Uterus (tissue), 4 donors: ENCODE measurements around the gene PTPRQ. TPM values are rescaled to one million over a fixed set of nuclear protein-coding genes. Genes with fewer than 3 reads are reported as not detected.

Experiments used
- DNase-seq, 2 donors: peaks; one replicate each; pipeline ENCODE4 v3.0.0-alpha.2; 2019 to 2020
- H3K27ac ChIP-seq, 2 donors: fragments of 200-600 bp; sonication (generic); 1 replicate in 1 of 2; 2 replicates in 1 of 2; pipeline ENCODE4 v1.5.1; 2016 to 2018
- H3K27me3 ChIP-seq, 2 donors: fragments of 200-600 bp; sonication (generic); one replicate each; pipeline ENCODE4 v1.5.1; 2018 to 2019; ENCODE audit warnings: control low read depth in 1 of 2
- H3K36me3 ChIP-seq, 2 donors: fragments of 200-600 bp; sonication (generic); one replicate each; pipeline ENCODE4 v1.5.1; 2019; ENCODE audit warnings: control low read depth in 1 of 2
- H3K4me1 ChIP-seq, 2 donors: fragments of 200-600 bp; sonication (generic); one replicate each; pipeline ENCODE4 v1.5.1; 2018 to 2019; ENCODE audit warnings: control low read depth in 1 of 2
- H3K4me3 ChIP-seq, 2 donors: fragments of 200-600 bp; sonication (generic); 1 replicate in 1 of 2; 2 replicates in 1 of 2; pipeline ENCODE4 v1.5.1; 2018 to 2019; ENCODE audit warnings: mild to moderate bottlenecking in 1 of 2
- H3K9me3 ChIP-seq, 2 donors: fragments of 200-600 bp; sonication (generic); one replicate each; pipeline ENCODE4 v1.5.1; 2019; ENCODE audit warnings: control low read depth in 1 of 2
- POLR2A ChIP-seq, 2 donors: fragments of 450-650 bp; IDR thresholded peaks; one replicate each; pipeline ENCODE4 v1.6.1; 2016; ENCODE audit warnings: antibody characterized with exemption in 2 of 2, mild to moderate bottlenecking in 1 of 2, moderate library complexity in 1 of 2
- intact Hi-C: fragments of 100-400 bp; cut with DNase I; formaldehyde crosslinking; loops from one replicate; pipeline ENCODE4 v1.15.1; 2023; ENCODE audit warnings: low total_unique reads
- total RNA-seq, 4 donors: library from RNA; depleted of rRNA in 3 of 4; stranded (reverse); fragments of >200 nt in 3 of 4; gene quantifications; one replicate each; pipeline versions ENCODE4 v1.1.0 to v1.2.4, GENCODE V29; 2014 to 2023
- TF ChIP-seq, protein P1 (sequence below), 4 experiments: fragments of 200-600 bp in 2 of 4; fragments of 450-650 bp in 2 of 4; sonication (generic) in 2 of 4; IDR thresholded peaks; one replicate each; pipeline ENCODE4 v1.5.1; 2016 to 2019; ENCODE audit warnings: antibody characterized with exemption in 4 of 4, mild to moderate bottlenecking in 2 of 4, moderate library complexity in 1 of 4
- donor health status: DM: yes; HTN: yes; CAD: no.

The PTPRQ gene
- total RNA-seq, 4 donors from 2014 or later: 0.29 to 1.3 (median 1.0) TPM; not detected in 1

DNA sequence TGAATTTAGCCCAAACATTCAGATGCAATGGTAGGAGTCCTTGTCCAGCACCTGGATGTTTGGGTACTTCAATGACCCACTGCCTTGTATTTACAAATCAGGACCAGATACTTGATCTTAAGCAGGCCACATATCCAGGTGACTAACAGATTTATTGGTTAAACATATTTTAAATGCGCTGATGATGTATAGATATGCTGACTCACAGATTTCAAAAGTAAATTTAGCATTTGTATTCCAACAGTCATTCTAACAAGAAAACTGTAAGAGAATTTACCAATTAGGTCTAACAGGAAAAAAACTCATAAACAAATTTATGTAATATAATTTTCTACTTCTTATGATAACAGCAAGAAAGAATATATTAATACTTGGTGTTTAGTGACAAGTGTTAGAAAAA, 234.0 kb downstream of the PTPRQ start:
- no peak overlapping the region for H3K4me3 ChIP-seq
- no peaks in the 10 kb centered on the region for H3K4me1 ChIP-seq
- intact Hi-C loops: no loop called here
- no peak for DNase-seq
- no peaks in the 10 kb centered on the region for H3K9me3 ChIP-seq
- H3K36me3 ChIP-seq: no peaks in the 10 kb centered on the region
- H3K27me3 ChIP-seq: no peaks in the 10 kb centered on the region
- H3K27ac ChIP-seq: no peak overlapping the region
- TF ChIP-seq, protein P1, sequence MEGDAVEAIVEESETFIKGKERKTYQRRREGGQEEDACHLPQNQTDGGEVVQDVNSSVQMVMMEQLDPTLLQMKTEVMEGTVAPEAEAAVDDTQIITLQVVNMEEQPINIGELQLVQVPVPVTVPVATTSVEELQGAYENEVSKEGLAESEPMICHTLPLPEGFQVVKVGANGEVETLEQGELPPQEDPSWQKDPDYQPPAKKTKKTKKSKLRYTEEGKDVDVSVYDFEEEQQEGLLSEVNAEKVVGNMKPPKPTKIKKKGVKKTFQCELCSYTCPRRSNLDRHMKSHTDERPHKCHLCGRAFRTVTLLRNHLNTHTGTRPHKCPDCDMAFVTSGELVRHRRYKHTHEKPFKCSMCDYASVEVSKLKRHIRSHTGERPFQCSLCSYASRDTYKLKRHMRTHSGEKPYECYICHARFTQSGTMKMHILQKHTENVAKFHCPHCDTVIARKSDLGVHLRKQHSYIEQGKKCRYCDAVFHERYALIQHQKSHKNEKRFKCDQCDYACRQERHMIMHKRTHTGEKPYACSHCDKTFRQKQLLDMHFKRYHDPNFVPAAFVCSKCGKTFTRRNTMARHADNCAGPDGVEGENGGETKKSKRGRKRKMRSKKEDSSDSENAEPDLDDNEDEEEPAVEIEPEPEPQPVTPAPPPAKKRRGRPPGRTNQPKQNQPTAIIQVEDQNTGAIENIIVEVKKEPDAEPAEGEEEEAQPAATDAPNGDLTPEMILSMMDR (IDR thresholded peaks at IDR 0.05): no peak
- no peak for TF ChIP-seq POLR2A (IDR thresholded peaks at IDR 0.05)

DNA sequence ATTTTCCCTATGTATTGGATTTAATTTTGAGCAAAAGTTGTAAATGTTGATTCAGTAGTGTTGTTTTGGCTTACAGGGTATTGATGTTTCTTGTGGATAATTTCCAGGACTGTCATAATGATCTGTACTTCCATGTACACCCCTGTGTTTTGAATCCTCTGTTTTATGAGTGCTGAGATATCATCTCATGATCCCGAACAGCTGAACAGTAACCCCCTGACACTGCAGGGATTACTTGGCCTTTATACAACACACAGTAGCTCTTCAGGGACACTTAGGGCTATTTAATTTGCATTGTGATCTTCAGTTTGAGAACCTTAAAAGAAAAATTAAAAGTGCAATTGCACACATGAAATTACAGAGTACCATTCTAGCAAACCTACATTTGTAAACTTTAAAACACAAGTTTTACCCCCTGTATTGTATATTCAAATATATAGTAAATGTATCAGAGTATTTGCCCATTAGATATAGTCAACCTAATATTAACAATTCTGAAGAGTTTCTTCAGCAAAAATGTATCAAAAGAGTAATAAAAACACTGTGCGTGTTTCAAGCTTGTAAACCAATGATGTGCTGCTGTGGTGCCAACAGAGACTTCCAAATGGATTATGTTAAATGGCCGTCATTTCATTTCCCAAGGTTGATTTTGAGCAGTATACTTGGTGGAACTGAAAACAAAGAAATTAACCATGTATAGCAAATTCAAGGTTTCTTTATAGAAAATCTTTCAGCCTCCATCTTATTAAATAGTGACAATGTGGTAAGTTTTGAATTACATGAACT, 235.5 kb downstream of the PTPRQ start:
- intact Hi-C loops: no loop called here
- Histone ChIP-seq H3K36me3 (no peaks in the 10 kb centered on the region), H3K27me3 (no peaks in the 10 kb centered on the region), H3K4me1 (no peaks in the 10 kb centered on the region), H3K27ac (no peak overlapping the region), H3K4me3 (no peak overlapping the region), H3K9me3 (no peaks in the 10 kb centered on the region)
- no peak for DNase-seq
- TF ChIP-seq, protein P1 (IDR thresholded peaks at IDR 0.05): no peak
- no peak for TF ChIP-seq POLR2A (IDR thresholded peaks at IDR 0.05)

DNA sequence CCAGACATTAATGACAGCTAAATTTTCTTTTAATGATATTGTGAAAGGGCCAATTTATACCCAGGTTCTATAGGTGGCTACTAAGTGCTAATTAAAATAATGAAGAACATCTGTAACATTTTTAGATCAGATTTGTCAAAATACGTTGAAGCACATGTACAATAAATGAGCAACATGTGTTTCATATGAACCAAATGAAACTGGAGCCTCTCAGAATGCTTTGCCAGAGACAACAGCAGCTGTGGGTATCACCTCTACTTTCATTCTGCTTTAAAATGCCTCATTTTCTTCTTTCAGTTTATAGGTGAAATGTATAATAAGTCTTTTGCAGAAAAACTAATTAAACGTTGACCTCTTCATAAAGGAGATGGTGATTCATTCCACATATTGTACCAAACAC, 237.3 kb downstream of the PTPRQ start:
- no peak overlapping the region for H3K27ac ChIP-seq
- TF ChIP-seq, protein P1 (IDR thresholded peaks at IDR 0.05): no peak
- no peak for TF ChIP-seq POLR2A (IDR thresholded peaks at IDR 0.05)
- H3K9me3 ChIP-seq: no peaks in the 10 kb centered on the region
- intact Hi-C loops: no loop called here
- no peaks in the 10 kb centered on the region for H3K27me3 ChIP-seq
- no peaks in the 10 kb centered on the region for H3K36me3 ChIP-seq
- H3K4me1 ChIP-seq: no peaks in the 10 kb centered on the region
- no peak overlapping the region for H3K4me3 ChIP-seq
- DNase-seq: no peak

DNA sequence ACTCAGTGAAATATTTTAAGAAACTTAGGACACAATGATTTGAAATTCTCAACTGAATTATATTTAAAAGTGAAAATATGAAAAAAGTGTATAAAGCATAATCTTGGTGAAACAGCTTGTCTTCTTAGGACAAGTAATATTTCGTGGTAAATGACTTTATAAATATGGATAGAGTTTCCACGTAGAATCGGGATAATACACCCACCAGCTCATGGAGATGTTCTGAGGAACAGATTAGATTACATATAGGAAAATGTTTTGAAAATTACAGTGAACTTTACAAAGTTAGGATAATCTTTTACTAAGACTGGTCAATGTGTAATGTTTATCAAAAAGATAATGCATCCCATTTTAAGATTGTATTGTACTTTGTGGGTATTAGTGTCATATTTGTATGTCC, 237.8 kb downstream of the PTPRQ start:
- Histone ChIP-seq H3K27ac (no peak overlapping the region), H3K9me3 (no peaks in the 10 kb centered on the region), H3K36me3 (no peaks in the 10 kb centered on the region), H3K4me1 (no peaks in the 10 kb centered on the region), H3K4me3 (no peak overlapping the region), H3K27me3 (no peaks in the 10 kb centered on the region)
- TF ChIP-seq POLR2A (IDR thresholded peaks at IDR 0.05): no peak
- TF ChIP-seq, protein P1 (IDR thresholded peaks at IDR 0.05): no peak
- intact Hi-C loops: no loop called here
- DNase-seq: no peak

DNA sequence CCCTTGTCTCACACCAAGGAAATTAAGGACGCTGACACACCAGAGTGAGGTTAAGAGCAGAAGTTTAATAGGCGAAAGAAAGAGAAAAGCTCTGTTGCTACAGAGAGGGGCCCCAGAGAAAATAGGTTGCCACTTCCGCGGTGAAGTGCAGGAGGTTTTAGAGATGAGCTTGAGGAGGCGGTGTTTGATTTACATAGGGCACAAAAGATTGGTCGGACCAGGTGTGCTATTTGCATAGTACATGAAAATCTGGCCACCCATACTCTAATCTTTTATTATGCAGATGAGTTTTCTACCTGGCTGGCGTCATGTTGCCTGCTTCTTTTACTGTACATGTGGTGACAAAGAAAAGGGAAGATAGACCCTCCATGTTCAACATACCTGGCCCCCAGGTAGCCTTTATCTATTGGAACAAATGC, 240.1 kb downstream of the PTPRQ start:
- DNase-seq: no peak
- TF ChIP-seq, protein P1 (IDR thresholded peaks at IDR 0.05): no peak
- no peak for TF ChIP-seq POLR2A (IDR thresholded peaks at IDR 0.05)
- intact Hi-C loops: no loop called here
- no peaks in the 10 kb centered on the region for H3K9me3 ChIP-seq
- H3K27ac ChIP-seq: no peak overlapping the region
- no peaks in the 10 kb centered on the region for H3K36me3 ChIP-seq
- no peaks in the 10 kb centered on the region for H3K4me1 ChIP-seq
- no peak overlapping the region for H3K4me3 ChIP-seq
- H3K27me3 ChIP-seq: no peaks in the 10 kb centered on the region
